ENCODE results near the gene RCAN2.

RCAN2 gene

DNA sequence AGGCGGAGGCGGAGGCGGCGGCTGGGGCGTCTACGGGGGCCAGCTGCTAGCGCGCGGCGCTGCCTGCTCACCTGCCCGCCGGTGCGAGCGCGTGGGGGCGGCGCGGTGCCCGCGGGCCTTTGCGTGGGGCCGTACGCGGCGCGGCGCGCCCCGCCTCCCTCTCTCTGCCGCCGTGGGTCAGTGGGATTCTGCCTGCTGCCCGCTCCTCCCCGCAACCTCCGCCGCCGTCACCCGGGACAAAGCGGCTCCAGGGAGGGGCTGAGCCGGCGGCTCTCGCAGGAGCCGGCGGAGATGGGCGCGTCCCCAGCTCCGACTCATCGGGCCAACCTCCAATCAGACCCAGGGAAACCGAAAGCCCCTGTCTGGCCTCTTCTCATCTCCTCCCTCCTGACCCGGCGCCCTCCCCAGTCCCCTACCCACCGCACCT, at the start of gene RCAN2:
RCAN2 (minus strand) TSS at position 249 of the 427 bp plus-strand sequence.
- DNase-seq (ENCODE audit: low spot score) = peak; percentile 69

DNA sequence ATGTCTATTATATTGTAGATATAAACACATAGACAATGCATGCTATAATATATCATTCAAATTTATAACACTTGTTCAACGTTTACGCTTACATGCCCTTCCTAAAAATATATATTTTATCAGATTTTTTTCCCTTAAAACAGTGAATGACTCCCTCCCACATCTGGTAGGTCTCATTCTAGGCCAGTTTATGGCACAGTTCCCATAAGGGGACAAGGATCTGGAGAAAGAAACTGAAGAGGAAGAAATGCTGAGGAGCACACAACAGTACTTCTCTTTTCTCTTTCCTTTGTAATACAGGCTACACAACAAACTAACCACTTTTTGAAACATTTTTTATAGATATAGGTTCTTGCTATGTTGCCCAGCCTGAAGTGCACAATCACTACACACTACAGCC, 48.6 kb upstream of the RCAN2 start:
- DNase-seq (ENCODE audit: low spot score) = no peak

DNA sequence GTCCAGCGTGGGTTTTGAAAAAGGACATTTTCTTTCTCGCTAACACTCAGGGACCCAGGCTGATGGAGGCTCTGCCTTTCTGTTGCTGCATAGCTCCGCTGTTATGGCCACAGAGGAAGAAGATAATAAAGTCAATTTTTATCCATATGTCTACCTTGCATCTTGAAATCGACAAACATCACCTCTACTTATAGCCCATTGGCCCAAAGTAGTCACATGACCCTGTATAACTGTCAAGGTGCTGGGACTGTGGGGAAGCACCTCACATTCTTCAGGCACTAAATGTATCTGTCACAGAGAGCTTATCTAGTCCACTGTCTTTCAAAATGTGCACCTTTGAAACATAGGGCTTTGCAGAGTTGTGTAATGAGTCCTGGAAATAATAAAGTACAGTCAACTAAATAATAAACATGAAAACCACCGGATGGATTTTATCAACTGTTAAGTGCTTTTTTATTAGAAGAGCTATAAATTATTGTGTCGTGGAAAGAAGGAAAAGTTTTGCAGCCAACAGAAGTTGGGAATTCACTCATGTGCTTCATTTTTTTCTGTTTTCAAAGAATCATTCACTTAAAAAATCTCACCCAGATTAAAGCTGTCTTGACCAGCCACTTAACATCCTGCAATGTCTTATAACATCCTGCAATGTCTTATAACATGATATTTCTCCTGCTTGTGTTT, 47.7 kb upstream of the RCAN2 start:
- no peak for DNase-seq (ENCODE audit: low spot score)

DNA sequence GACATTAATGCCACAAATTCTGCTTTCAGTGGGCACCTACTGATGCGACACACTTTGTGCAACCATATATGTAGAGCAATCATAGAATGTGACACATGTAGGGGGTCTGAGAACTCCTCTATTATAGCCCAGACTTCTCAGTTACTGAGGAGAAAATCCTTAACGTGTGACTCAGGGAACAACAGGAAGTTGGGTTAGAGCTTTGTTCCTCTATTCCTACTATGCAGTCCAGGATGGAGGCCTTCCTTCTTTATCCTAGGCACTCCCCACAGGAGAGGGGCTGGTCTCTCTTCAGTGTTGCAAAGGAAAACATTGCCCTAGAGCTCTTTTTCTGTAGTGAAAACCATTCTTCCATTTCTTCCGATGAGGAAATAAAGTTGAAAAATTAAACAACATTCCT, 39.6 kb upstream of the RCAN2 start:
- DNase-seq (ENCODE audit: low spot score) = no peak

DNA sequence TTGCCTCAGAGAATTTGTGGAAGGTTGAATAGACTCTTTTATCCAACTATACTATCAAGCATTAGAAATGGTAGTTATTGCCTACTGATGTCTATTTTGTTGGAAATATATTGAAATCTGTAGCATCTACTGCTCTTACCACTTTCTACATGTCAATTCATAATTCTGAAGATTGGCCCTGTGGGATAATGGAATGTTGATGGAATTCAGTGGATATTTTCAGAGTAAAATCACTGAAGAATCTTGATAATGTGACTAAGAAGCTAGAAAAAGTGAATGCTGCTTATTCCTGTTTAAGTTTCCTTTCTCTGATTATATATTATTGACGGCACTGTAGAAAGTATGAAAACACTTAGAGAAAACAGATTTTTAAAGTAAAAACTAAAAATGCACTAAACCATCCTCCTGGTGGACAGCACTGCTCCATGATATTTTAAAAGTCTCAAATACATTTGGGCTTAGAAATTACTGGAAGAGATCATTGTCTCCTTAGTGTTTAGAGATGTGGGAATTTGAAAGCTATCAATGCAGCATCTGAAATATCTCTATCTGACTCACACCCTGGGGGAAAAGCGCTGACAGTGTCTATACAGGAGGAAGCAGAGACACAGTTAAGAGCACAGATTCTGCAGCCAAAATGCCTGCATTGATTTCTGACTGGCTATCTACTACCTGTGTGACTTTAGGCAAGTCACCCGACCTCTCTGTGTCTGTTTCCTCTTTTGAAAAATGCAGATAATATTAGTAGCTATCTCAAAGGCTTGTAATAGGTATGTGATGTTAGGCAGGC, 37.9 kb upstream of the RCAN2 start:
- DNase-seq (ENCODE audit: low spot score) = no peak

DNA sequence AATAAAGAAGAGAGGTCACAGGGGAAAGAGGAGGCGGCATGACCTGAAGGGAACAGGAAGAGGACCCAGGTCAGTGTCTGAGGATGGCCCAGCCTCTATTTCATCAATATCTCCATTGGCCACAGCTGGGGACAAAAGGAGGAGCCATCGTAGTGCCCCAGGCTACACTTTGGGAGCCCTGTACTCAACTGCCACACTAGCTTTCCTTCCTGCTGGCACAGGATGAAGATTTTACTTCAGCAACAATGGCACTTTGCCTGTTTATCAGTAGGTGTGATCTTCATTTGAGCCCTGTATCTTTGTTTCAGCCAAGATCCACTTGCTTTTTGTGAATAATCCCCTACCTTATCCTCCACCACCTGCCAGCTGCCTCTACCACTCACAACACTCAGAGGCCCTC, 35.4 kb upstream of the RCAN2 start:
- DNase-seq (ENCODE audit: low spot score) = no peak

DNA sequence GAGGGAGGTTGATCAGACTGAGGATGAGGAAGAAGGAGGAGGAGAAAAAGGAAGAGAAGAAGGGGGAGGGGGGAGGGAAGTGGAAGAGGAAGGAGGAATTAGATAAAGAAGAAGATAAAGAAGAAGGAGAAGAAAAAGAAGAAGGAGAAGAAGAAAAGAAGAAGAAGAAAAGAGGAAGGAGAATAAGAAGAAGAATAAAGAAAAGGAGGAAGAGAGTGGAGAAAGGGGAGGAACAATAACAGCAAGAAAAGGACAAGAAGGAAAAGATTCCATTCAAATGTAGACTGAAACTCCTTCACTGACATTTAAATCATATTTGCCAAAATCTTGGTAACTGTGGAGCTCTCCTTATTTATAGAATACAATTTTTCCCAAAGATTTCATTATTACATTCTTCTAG, 34.3 kb upstream of the RCAN2 start:
- no peak for DNase-seq (ENCODE audit: low spot score)

DNA sequence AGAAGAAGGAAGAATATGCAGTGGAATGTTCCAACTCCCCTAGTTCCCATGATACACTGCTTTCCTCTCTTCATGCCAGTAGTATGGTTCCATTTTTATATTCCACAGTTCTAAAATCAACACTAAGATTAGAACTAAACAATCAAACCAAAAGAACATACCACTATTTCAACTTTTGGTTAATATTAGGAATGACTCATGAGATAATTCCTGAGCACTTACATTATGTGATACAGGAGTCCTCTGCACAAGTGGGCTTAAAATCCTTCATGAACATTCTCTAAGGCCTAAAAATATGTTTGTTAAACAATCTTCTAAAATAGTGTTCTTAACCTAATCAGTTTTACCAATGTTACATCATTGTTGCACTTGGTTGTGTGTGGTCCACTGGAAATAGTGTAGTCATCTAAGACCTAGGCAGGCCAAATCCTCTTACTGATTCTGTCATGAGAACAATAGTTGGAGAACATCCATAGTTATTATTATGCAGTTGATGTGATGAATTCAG, 30.3 kb upstream of the RCAN2 start:
- no peak for DNase-seq (ENCODE audit: low spot score)

DNA sequence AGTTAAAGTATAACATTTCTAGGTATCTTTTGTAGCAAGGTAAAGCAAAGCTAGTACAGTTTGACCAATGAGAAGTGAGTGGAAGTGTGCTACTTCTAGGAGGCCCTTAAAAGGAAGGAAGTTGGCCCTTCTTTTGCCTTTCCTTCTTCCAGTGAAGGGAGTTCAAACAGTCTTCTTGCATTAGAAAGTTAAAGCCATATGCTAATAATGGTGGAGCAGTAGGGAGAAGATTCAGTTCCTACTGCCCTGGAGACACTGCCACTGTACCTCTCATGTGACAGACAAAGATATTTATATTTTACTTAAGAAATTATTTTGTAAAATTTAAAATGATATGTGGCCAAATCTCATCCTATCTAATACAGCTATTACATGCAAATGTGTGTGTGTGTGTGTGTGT, 26.0 kb upstream of the RCAN2 start:
- DNase-seq (ENCODE audit: low spot score) = no peak

DNA sequence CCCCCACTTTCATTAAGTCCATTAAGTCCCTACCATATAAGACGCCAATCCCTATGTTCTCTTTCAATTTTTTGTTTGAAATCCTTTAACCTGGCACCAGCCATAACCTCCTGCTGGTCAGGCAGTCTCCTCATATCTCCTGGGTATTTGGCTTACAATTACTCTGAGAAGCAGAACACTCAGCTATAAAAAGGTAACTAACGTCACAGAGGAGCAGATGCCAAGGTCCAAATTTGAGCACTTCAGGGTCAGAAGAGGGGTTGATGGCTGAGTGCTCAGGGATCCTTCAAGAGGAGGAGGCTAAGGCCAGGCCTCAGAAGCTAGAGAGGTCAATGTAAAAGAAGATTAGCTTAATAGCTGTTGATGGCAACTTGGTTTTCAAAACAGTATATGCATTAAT, 22.3 kb upstream of the RCAN2 start:
- no peak for DNase-seq (ENCODE audit: low spot score)

DNA sequence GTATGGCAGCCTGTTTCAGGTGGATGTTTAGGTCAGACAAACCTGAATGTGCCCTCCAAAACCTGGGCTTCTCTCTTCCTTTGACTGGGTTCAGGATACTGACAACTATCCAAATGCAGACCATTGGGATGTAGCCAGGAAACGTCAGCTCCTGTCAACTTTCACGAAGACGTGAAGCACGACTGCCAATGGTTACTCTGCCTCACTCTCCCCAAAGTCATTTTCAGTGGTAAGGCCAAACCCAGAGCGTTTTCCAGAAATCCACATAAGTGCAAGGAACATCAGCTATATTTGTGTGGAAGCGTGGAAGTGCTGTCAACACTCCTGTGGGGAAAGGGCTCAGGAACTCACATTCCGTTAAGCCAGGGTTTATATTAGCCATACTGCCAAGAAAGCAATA, 20.1 kb upstream of the RCAN2 start:
- DNase-seq (ENCODE audit: low spot score) = no peak

DNA sequence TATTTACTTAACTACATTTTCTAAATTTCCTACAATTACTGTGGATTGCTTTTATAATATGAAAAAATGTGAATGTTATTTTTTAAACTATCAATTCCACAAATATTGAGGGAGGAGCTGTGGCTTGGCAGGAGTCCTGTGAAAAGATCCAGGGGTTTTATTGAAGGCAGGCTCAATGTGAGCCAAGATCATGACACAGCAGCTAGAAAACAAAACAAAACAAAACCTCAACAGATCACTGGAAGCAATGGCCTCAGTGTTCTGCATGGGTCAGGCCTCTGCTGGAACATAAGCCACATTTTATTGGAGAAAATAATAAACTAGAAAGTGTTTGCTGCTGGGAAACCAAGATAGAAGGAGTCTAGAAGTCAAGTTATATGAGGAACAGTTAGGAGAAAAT, 19.4 kb upstream of the RCAN2 start:
- DNase-seq (ENCODE audit: low spot score) = no peak

DNA sequence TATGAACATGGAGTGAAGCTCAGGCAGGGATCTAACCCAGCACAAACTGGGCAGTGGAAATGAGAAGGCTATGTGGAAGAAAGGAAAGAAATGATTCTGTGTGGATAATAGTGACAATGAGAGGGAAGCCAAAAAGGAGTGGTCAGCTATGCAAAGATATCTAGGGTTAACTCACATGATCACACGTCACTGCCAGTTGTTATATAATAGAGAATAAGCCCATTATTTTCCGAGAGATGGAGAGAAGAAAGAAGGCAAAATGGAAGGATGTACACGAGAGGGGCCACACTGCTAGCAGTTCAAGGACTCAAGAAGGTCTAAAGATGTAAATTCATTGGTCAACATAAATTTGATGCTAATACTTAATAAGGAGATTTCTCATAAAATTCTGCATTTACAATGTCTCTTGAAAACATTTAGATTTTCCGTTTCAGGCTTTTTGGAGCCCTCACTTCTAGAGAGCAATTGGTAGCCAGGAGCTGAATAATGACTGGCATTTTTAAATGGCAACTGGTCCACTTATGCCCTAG, 18.8 kb upstream of the RCAN2 start:
- DNase-seq (ENCODE audit: low spot score) = no peak

DNA sequence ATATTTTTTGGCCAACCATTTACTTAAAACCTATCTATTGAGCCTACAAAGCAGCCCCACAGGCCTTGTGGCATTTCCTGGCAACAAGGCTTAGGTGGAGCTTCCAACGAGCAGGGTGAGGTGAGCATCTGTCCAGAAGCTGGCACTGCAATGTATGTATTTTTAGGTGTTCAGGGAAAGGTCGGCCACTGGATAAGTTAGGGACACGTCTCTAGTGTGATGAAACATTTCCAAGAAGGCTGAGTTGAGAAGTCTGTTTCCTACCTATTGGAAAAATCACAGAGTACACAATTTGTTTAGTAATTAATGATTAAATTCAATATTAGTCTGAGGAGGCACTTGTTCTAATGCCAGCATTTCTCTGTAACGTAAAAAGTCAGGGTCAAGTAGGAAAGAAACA, 17.8 kb upstream of the RCAN2 start:
- DNase-seq (ENCODE audit: low spot score) = no peak

DNA sequence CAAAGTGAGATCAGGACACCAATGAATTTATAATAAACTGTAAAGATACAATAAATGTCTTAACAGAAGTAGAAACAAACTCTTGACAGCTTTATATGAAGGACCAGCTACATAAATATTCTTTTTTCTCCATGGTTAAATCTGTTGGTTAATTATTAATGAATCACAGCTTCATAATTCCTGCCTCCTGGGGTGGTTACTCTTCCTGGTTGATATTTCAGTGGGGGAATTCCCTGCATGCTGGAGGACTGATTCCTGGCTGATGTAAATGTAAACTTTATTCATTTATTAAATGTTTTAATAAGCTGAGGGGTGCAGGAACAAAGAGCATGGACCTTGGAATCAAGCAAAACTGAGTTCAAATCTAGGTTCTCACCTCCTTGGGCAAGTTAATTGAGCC, 16.2 kb upstream of the RCAN2 start:
- peak; percentile 4 for DNase-seq (ENCODE audit: low spot score)

DNA sequence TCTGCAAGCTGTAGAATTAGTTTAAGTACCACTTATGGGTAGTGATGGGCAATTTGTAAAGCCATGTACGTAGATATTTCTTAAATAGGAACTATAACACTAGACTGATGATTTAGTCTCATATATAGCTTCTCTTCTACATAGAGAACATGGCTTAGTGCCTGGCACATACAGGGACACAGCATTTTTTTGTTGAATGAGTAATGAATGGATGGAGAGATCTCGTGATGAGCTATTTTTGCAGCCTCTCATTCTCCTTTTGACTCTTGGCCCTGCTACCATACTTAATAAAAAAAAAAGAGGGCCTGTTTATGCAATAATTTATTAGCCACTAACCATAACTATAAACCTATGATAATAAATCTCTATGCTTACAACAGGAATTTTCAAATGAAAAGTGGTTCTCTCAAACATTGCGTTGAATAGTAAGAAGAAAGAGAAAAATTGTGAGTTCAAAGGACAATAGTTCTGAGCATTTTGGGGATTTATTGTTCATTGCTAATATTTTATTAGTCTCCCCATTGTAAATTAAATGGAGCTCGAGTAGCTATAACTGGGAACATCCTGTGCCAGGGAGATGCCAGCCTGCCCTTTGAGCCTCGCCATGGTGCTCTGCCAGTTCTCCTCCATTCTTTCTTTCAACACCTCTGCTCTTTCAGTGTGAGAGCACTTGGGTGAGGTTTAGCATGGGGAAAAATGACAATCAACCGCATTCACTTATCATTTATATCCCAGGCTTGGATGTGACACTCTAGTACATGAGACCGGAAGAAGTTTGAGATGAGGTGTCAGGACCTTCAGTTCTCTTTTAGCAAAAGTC, 14.7 kb upstream of the RCAN2 start:
- no peak for DNase-seq (ENCODE audit: low spot score)

DNA sequence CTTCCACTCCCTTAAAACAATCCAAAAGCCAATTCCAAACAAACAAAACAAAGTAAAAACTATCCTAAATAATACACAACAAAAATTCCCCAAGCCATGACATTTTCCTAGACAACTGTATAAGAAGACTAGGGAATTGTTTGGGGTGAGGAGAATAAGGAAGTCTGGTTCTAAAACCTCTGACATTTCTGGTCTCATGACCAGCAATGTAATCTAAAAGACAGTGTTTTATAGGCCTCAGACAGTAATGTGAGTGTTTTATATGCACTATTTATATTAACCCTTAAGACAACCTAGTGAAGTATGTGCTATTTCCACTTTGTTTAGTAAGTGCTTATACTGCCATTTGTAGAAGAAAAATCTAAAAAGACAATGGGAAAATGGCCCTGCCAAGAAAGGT, 13.0 kb upstream of the RCAN2 start:
- no peak for DNase-seq (ENCODE audit: low spot score)

DNA sequence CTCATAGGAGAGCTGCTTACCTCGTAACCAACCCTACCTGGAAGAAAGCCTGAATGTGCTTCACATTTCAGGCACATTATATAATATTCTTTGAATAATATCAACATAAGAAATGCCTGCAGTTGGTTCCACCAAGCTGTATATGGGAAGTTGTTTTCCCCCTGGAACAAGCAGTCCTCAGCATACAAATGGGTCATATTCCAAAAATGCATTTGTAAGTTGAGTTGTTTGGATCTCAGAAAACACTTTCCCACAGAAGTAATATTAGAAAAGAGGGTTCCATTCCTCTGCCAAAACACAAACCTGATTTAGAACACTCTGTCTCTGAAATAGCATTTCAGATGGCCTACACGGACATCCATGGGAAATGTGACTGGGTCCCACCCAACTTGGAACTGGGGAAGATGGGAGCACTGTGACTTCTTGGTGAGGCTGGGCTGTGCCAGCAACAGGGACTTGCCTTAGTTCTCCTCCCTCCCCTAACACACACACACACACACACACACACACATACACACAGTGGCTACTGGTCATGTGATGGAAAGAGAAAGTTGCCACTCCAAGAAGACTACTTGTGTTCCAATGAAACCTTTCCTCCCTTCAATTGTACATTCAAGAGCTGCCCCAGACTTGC, 11.4 kb upstream of the RCAN2 start:
- DNase-seq (ENCODE audit: low spot score) = no peak

DNA sequence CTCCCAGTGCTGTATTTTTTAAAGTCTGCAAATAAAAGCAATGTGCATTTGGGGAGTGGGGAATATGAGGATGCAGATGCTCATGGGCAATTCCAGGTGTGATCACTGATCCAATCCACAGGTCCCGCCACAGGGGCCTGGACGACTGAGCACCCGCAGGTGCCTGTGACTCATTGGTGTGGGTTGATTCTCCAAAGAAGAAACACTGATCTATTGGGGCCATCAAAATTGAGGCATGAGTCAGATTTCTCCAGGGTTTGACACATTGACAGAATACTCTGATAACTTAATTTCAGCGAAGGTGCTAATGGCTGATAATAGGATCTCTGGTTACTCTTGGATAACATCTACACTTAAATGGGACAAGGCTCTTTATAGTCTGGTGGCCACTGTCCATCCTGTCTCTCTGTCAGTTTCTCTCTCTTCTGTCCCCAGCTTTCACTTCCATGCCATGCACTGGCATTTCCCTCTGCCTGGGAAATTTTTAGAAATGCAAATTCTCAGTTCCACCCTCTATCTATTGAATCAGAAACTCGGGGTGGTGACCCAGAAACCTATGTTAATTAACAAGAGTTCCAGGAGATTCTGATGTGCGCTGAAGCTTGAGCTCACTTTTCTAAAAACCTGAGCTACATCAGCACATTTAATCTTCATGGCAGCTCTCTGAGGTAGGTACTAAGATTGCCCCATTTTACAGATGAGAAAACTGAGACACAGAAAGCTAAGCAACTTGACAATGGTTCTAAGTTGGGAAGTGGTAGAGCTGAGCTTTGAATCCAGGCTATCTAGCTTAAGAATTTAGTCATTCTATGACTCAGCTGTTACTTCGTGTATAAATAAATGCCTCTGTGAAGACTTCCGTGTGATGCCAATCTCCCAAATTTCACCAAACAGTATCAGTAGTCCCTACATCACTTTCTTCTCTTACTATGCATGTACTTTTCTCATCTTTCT, 10.2 kb upstream of the RCAN2 start:
- peak; percentile 3 for DNase-seq (ENCODE audit: low spot score)

DNA sequence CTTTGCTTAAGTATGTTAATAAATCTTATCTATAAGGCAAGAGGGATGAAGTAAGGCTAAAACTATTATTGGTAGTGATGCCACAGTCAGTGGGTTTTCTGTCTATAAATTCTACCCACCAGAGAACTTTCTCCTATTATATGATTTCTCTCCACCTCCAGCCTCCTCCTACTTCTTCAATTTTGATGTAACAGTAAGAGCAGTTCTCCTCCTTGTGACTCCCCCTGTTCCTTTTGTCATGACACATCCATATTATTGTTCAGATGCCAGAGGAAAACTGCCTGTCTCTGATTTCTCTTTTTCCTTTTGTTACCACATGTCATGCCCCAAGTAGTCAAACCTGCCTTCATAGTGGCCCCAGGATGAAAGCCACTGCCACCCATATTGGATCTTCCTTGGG, 9.1 kb upstream of the RCAN2 start:
- no peak for DNase-seq (ENCODE audit: low spot score)
